HG03520 (cell line): ENCODE measurements around the gene FEZF2.

Experiments used
- ATAC-seq: cut with Tn5 transposase; IDR thresholded peaks from one replicate; pipeline ENCODE4 v1.9.1; 2021; ENCODE audit warnings: mild to moderate bottlenecking, moderate library complexity; ENCODE audit not compliant: unreplicated experiment

FEZF2 gene

DNA sequence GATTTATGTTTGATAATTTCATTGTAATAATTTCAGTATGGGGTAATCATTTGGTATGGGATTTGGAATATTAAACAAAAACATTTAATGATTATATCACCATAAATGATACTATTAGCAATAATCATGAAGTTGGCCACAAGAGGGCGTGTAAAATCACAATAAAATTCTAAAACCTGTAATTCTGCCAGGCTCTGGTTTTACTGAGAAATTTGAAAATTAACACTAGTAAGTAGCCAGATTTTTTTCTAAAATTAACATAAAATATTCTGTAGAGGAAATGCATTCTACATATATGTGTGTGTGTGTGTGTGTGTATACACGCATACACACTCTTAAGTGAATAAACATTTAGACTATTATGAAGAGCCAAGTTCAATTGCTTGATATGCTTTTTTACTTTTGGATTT, 40.5 kb downstream of the FEZF2 start:
- ATAC-seq, result no peak

DNA sequence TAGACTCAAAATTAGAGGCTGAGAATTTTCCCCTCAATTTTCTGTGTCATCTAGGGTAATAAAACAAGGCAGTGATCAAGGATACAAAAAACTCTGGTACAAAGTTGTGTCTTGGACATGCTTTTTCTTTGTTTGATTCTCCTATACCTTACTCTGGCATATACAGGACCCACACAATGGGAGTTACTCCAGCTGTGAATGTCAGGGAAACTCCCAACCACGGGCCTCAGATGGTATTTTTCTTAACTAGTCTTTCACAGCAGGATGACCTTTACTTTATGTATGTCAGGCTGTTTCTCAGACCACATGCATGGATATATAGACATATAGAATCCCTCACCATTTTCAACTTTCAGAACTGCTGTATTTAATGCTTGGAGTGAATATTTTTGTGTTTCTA, 41.3 kb downstream of the FEZF2 start:
- no peak for ATAC-seq

DNA sequence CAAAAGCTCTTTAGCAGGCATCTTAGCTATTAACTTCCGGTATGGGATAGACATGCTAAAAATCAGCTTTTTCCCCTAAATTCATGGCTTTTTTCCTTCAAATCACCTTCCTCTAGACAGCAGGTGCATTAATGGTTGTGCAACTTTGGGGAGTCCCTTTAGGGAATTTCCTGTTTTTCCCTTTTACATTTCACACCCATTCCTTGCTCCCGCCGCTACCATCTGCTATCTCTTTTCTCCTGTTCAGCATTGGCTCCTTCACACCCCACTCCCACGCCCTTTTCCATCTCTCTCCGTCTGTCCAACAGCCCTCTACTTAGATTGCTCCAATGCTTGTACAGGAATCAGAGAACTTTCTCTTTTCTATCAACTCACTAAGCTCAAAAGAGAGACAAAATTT, 43.4 kb downstream of the FEZF2 start:
- ATAC-seq, result no peak

DNA sequence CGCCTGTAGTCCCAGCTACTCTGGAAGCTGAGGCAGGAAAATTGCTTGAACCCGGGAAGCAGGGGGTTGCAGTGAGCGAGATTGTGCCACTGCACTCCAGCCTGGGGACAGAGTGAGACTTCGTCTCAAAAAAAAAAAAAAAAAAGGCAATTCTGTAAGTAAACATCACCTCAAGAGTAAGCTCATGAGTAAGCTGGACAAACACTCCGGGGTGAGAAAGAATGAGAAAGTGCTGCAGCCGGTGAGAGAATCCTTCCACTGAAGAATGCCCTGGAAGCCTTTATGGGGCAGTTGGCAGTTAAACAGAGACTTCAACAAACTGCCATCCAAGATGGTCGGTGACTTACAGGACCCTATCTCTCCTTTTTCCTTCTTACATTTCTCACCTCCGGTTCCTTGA, 47.5 kb downstream of the FEZF2 start:
- ATAC-seq, result no peak

DNA sequence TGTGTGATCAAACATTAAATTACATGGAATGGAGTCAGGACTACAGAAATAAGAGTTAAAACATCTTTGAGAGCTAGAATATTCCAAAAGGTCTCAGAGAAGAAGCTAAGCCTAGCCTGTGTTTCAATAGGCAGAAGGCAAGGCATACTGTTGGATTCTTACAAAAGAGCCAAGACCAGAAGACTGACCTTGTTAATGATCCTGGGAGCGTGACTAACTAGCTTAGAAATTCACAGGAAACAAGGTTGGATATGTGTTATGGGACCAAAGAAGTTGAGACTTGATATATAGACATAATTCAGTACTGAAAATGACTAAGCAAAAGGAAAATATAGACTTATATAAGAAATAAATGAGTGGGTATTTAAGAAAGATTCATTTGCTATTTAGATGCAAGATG, 50.1 kb downstream of the FEZF2 start:
- no peak for ATAC-seq
